Sigmoid colon (tissue), 7 donors: Measurements from ENCODE around the gene RPUSD4. TPM values are rescaled to one million over a fixed set of nuclear protein-coding genes. Genes with fewer than 3 reads are reported as not detected.

Experiments
- DNase-seq: peaks from one replicate; pipeline ENCODE4 v3.0.0-alpha.2; 2019
- H3K27ac ChIP-seq, 4 donors: fragments of 200-600 bp; sonication (generic); one replicate each; pipeline ENCODE4 v1.5.1; 2016 to 2019; ENCODE audit warnings: mild to moderate bottlenecking in 1 of 4
- H3K27me3 ChIP-seq, 3 donors: fragments of 200-600 bp; sonication (generic); one replicate each; pipeline ENCODE4 v1.5.1; 2019; ENCODE audit warnings: mild to moderate bottlenecking in 1 of 3
- H3K36me3 ChIP-seq, 4 donors: fragments of 200-600 bp; sonication (generic); one replicate each; pipeline ENCODE4 v1.5.1; 2016 to 2019
- H3K4me1 ChIP-seq, 4 donors: fragments of 200-600 bp; sonication (generic); one replicate each; pipeline ENCODE4 v1.5.1; 2017 to 2019
- H3K4me3 ChIP-seq, 4 donors: fragments of 200-600 bp; sonication (generic); one replicate each; pipeline ENCODE4 v1.5.1; 2017 to 2019; ENCODE audit warnings: mild to moderate bottlenecking in 2 of 4, moderate library complexity in 1 of 4
- H3K9me3 ChIP-seq, 4 donors: fragments of 200-600 bp in 3 of 4; sonication (generic) in 3 of 4; one replicate each; pipeline versions ENCODE4 v1.5.1 to v1.6.1; 2013 to 2019
- EP300 ChIP-seq, 4 donors: sonication (generic); formaldehyde crosslinking; IDR thresholded peaks; one replicate each; pipeline ENCODE4 v1.6.1; 2017; ENCODE audit warnings: antibody characterized with exemption in 4 of 4
- POLR2A ChIP-seq, 2 donors: fragments of 450-650 bp; IDR thresholded peaks; one replicate each; pipeline ENCODE4 v1.6.1; 2016; ENCODE audit warnings: antibody characterized with exemption in 2 of 2, mild to moderate bottlenecking in 2 of 2, moderate library complexity in 2 of 2
- POLR2AphosphoS5 ChIP-seq, 4 donors: sonication (generic); formaldehyde crosslinking; IDR thresholded peaks; one replicate each; pipeline ENCODE4 v1.6.1; 2017; ENCODE audit warnings: antibody characterized with exemption in 4 of 4
- WGBS, 2 donors: extraction: QIAGEN DNeasy Blood & Tissue Kit; methylation state at CpG; one replicate each; pipeline ENCODE4 v1.1.7; 2013; 5-methylcytosine and 5-hydroxymethylcytosine counted together
- intact Hi-C: fragments of 100-400 bp; cut with DNase I; formaldehyde crosslinking; loops from one replicate; pipeline ENCODE4 v1.15.1; 2023
- polyA plus RNA-seq, 3 donors: library from polyadenylated mRNA; stranded (reverse); fragments of 200-250 nt; gene quantifications; one replicate each; pipeline ENCODE4 v1.2.3, GENCODE V29; 2013
- total RNA-seq, 4 donors: library from RNA; depleted of rRNA; stranded (reverse); fragments of >200 nt; gene quantifications; one replicate each; pipeline ENCODE4 v1.1.0, GENCODE V29; 2016
- TF ChIP-seq, protein P1 (sequence below), 4 experiments: fragments of 450-650 bp in 3 of 4; fragments of 200-600 bp in 1 of 4; IDR thresholded peaks; one replicate each; pipeline ENCODE4 v1.5.1; 2016 to 2019; ENCODE audit warnings: antibody characterized with exemption in 4 of 4, mild to moderate bottlenecking in 3 of 4, moderate library complexity in 2 of 4
- donor health status: healthy with polysubstance abuse.
- donor health status: Bipolar disorder and iron deficiency.
- donor health status: healthy.

Gene RPUSD4
- total and polyA plus RNA-seq, 7 donors = 7.9 to 24.4 (median 16.0) TPM

DNA sequence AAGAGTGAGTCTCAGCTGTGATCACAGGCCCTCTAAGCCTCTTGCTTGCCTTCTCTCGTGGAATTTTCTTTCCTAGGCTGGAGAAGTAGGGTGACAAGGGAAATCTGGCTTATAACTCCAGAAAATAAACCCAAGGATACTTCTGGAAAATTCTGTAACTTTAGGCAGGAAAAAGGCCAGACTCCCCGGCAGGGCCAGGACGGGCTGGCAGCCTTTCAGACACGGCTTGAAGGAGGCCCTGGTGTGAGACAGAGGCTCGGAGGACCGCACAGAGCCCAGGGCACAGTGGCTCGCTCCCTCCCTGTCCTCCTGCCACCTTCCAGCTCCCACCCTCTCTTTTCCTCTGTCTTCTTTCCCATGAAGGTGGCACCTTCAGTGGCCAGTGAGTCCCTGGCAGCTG lies 19.1 kb downstream of the RPUSD4 start:
- Histone ChIP-seq H3K36me3 (peaks cover 0 to 20% (median 1%) of the 10 kb centered on the region in 4 donors), H3K9me3 (no peaks in the 10 kb centered on the region), H3K27ac (peak overlapping the region in 3 of 4 donors; percentile 38 to 68 (median 54)), H3K4me1 (peaks cover 0 to 24% (median 16%) of the 10 kb centered on the region in 4 donors), H3K4me3 (no peak overlapping the region), H3K27me3 (no peaks in the 10 kb centered on the region)
- DNase-seq = no peak
- 89 to 96% methylated on average over 7 of the region's 7 CpGs for WGBS, 2 donors
- intact Hi-C loops = loop anchor here (5.0 kb wide), 3 partner anchors 130 to 250 kb away; partner anchors contain the start of gene CDON
- TF ChIP-seq EP300 (IDR thresholded peaks at IDR 0.05) (no peak), POLR2AphosphoS5 (IDR thresholded peaks at IDR 0.05) (peak in 1 of 4 donors; percentile 12), POLR2A (IDR thresholded peaks at IDR 0.05) (no peak)
- TF ChIP-seq, protein P1, sequence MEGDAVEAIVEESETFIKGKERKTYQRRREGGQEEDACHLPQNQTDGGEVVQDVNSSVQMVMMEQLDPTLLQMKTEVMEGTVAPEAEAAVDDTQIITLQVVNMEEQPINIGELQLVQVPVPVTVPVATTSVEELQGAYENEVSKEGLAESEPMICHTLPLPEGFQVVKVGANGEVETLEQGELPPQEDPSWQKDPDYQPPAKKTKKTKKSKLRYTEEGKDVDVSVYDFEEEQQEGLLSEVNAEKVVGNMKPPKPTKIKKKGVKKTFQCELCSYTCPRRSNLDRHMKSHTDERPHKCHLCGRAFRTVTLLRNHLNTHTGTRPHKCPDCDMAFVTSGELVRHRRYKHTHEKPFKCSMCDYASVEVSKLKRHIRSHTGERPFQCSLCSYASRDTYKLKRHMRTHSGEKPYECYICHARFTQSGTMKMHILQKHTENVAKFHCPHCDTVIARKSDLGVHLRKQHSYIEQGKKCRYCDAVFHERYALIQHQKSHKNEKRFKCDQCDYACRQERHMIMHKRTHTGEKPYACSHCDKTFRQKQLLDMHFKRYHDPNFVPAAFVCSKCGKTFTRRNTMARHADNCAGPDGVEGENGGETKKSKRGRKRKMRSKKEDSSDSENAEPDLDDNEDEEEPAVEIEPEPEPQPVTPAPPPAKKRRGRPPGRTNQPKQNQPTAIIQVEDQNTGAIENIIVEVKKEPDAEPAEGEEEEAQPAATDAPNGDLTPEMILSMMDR (IDR thresholded peaks at IDR 0.05) = no peak

DNA sequence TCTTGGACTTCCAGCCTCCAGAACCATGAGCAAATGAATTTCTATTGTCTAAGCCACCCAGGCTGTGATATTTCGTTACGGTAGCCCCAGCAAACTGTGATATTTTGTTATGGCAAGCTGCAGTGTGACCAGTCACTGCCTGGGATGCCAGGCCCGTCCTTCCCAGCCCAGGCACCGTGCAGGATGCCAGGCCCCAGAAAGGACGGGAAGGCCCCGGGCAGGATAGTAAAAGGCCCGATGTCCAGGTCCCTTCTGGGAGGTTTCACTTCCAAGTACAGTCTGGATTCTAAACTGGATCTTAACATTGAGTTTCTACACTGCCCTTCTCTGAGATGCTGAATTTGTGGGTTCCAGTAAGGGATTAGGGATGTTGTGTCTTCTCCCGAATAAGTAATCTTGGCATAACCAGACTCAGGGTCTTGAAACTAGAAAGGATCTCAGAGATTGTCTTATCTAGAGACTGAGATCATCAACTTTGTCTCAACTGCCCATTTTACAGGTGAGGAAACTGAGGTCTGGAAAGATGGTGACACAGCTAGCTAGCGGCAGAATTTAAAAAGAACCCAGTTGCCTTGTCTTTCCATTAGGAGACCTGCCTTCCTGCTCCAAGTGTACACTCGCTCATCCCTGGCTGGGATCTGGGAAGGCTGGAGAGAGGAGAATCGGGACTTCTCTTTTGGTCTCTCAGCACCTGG lies 19.9 kb downstream of the RPUSD4 start:
- Histone ChIP-seq H3K36me3 (peaks cover 0 to 12% (median 0%) of the 10 kb centered on the region in 4 donors), H3K4me3 (no peak overlapping the region), H3K4me1 (peaks cover 0 to 32% (median 16%) of the 10 kb centered on the region in 4 donors), H3K9me3 (no peaks in the 10 kb centered on the region), H3K27me3 (no peaks in the 10 kb centered on the region), H3K27ac (peak overlapping the region in 1 of 4 donors; percentile 68)
- intact Hi-C loops = loop anchor here (5.0 kb wide), 3 partner anchors 129 to 249 kb away; partner anchors contain the start of gene CDON
- no peak for TF ChIP-seq POLR2A (IDR thresholded peaks at IDR 0.05)
- no peak for DNase-seq
- 87 to 97% methylated on average over 11 of the region's 11 CpGs for WGBS, 2 donors

DNA sequence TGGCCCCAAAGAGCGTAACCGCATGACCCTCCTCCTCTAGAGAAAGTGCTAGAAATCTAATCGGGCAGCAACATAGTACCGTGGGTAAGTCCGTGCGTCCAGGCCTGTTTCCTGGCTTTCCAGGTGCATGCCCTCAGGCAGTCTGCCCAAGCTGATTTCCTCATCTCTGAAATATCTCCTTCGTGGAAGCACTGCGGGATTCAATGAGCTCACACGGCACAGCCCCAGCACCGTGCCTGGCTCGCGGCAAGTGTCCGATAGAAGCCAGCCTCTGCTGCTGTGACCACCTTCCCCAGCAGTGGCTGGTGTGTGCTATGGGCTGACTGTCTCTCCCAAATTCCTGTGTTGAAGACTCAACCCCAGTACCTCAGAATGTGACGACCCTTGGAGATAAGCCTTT lies 20.7 kb downstream of the RPUSD4 start:
- TF ChIP-seq, protein P1 (IDR thresholded peaks at IDR 0.05) = no peak
- TF ChIP-seq POLR2AphosphoS5 (IDR thresholded peaks at IDR 0.05) = no peak
- no peak for TF ChIP-seq EP300 (IDR thresholded peaks at IDR 0.05)
- TF ChIP-seq POLR2A (IDR thresholded peaks at IDR 0.05) = no peak
- 93 to 98% methylated on average over 14 of the region's 14 CpGs for WGBS, 2 donors
- H3K27ac ChIP-seq = no peak overlapping the region

DNA sequence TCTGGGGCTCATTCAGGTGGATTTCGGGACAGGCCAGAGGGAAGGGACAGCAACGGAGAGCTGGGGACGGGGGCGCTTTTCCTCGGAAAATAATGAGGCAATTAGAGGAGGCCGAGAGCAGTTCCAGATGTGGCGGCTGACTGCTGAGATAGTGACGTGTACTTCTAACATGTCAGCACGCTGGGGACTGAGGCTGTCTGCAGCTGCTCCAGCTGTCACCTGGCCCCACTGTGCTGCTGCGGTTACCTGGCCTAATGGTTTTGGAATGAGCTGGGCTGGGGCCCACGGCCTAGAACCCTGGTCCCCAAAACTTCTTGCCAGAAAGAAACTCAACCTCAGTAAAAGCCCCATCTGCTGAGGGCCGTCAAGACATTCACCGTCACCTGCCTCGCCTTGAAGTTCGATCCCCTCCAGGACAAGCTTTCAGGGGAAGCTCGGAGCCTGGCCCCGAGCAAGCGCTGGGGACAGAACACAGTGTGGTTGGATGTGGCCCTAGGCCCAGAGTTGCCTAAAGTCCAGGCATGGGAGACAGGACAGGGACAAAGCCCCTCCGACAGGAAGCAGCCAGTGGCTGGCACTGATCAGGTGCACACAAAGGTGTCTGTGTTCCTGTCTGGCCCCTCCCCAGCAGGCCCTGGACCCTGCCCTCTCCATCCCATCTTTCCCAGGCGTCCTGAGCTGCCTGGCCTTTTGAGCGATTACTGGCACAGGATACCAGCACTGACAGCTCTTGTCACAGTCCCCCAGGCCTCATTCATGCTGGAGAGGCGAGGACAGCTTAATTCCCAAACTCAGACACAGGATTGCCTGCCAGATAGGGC lies 22.1 kb downstream of the RPUSD4 start:
- 87% methylated on average over 22 of the region's 22 CpGs for WGBS, 2 donors

More for the DNA sequence above, 20.7 kb downstream of the RPUSD4 start:
- no peak overlapping the region for H3K4me3 ChIP-seq
- H3K27me3 ChIP-seq = no peaks in the 10 kb centered on the region
- peaks cover 0 to 32% (median 16%) of the 10 kb centered on the region in 4 donors for H3K4me1 ChIP-seq
- intact Hi-C loops = loop anchor here (5.0 kb wide), 3 partner anchors 128 to 248 kb away; partner anchors contain the start of gene CDON
- no peak for DNase-seq
- H3K36me3 ChIP-seq = peaks cover 0 to 4% (median 0%) of the 10 kb centered on the region in 4 donors
- H3K9me3 ChIP-seq = no peaks in the 10 kb centered on the region

More for the DNA sequence above, 22.1 kb downstream of the RPUSD4 start:
- H3K27ac ChIP-seq = no peak overlapping the region
- no peaks in the 10 kb centered on the region for H3K9me3 ChIP-seq
- no peak for DNase-seq
- H3K27me3 ChIP-seq = no peaks in the 10 kb centered on the region
- H3K36me3 ChIP-seq = no peaks in the 10 kb centered on the region
- H3K4me1 ChIP-seq = peaks cover 0 to 32% (median 16%) of the 10 kb centered on the region in 4 donors
- no peak overlapping the region for H3K4me3 ChIP-seq
- intact Hi-C loops = no loop called here
- no peak for TF ChIP-seq POLR2AphosphoS5 (IDR thresholded peaks at IDR 0.05)
- TF ChIP-seq EP300 (IDR thresholded peaks at IDR 0.05) = no peak
- TF ChIP-seq, protein P1 (IDR thresholded peaks at IDR 0.05) = no peak
- TF ChIP-seq POLR2A (IDR thresholded peaks at IDR 0.05) = no peak
